ENCODE data around the gene S100G.

DNA sequence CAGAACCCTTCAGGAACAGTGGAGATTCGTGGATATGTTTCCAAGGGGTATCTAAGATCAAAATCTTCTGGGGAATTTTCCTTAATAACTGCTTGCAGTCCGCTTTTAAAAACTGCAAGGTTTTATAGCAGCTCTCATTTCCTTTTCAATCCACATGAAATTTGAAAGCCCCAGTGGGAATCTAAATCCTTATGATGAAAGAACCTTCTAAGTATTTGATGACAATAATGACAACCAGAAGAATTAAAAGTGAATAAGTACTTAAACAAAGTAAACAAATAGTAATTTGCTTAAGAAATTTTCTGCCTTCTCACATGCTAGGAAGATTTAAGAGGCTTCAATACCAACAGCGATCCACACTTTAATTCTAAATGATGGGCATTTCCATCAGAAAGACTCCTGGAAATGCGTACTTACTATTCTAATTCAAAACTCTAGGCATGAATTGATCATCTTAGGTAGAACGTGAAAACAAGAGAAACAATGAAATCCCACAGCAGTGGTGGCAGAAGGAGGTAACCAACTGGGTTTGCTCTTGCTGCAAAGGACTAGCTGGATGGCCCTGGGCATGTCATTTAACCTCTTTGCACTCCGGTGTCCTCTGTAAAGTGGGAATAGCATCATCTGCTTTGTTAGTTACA, 37.6 kb upstream of the S100G start:
- no peak for TF ChIP-seq CTCF (IDR thresholded peaks at IDR 0.05)
- TF ChIP-seq POLR2AphosphoS5 (IDR thresholded peaks at IDR 0.05; ENCODE audit: low read depth, low read length): no peak
- TF ChIP-seq, protein P1, sequence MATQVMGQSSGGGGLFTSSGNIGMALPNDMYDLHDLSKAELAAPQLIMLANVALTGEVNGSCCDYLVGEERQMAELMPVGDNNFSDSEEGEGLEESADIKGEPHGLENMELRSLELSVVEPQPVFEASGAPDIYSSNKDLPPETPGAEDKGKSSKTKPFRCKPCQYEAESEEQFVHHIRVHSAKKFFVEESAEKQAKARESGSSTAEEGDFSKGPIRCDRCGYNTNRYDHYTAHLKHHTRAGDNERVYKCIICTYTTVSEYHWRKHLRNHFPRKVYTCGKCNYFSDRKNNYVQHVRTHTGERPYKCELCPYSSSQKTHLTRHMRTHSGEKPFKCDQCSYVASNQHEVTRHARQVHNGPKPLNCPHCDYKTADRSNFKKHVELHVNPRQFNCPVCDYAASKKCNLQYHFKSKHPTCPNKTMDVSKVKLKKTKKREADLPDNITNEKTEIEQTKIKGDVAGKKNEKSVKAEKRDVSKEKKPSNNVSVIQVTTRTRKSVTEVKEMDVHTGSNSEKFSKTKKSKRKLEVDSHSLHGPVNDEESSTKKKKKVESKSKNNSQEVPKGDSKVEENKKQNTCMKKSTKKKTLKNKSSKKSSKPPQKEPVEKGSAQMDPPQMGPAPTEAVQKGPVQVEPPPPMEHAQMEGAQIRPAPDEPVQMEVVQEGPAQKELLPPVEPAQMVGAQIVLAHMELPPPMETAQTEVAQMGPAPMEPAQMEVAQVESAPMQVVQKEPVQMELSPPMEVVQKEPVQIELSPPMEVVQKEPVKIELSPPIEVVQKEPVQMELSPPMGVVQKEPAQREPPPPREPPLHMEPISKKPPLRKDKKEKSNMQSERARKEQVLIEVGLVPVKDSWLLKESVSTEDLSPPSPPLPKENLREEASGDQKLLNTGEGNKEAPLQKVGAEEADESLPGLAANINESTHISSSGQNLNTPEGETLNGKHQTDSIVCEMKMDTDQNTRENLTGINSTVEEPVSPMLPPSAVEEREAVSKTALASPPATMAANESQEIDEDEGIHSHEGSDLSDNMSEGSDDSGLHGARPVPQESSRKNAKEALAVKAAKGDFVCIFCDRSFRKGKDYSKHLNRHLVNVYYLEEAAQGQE (IDR thresholded peaks at IDR 0.05; ENCODE audit: insufficient read depth in 1 of 2, low read depth in 2 of 2, low read length in 1 of 2): no peak
- TF ChIP-seq SIN3A (IDR thresholded peaks at IDR 0.05; ENCODE audit: borderline replicate concordance, insufficient read depth, low read depth, low read length): no peak
- no peak for TF ChIP-seq TCF7L2 (IDR thresholded peaks at IDR 0.05; ENCODE audit: low read depth, low read length)
